CD4-positive, CD25-positive, alpha-beta regulatory T cell (primary cell): ENCODE results near the gene ABHD17A. TPM values are rescaled to one million over a fixed set of nuclear protein-coding genes. Genes with fewer than 3 reads are reported as not detected.

ENCODE experiments used
- ATAC-seq, 2 donors: fragments of 150-1000 bp; cut with Tn5 transposase; one replicate each; pipeline ENCODE4 v1.10.0; 2021; ENCODE audit warnings: low read depth in 2 of 2, moderate number of reproducible peaks in 2 of 2, moderate library complexity in 1 of 2
- DNase-seq, 3 donors: peaks; one replicate each; pipeline versions ENCODE4 v3.0.0 to v3.0.0-alpha.2; 2012 to 2022; ENCODE audit warnings: mixed read lengths in 1 of 3
- H3K27ac ChIP-seq: one replicate; pipeline ENCODE4 v1.7.0; 2013; ENCODE audit warnings: mild to moderate bottlenecking, low read length; ENCODE audit not compliant: insufficient read depth, poor library complexity, severe bottlenecking
- H3K27me3 ChIP-seq: one replicate; pipeline ENCODE4 v1.7.0; 2013; ENCODE audit warnings: low read length; ENCODE audit not compliant: control insufficient read depth, insufficient read depth
- H3K36me3 ChIP-seq: one replicate; pipeline ENCODE4 v1.7.0; 2013; ENCODE audit warnings: mild to moderate bottlenecking, low read length, moderate library complexity; ENCODE audit not compliant: control insufficient read depth, insufficient read depth
- H3K4me1 ChIP-seq: 2 replicates; pipeline ENCODE4 v1.7.0; 2013; ENCODE audit warnings: mild to moderate bottlenecking, low read length; ENCODE audit not compliant: insufficient read depth, control insufficient read depth, poor library complexity, severe bottlenecking
- H3K4me3 ChIP-seq: one replicate; pipeline ENCODE4 v1.7.0; 2013; ENCODE audit warnings: low read depth, mild to moderate bottlenecking, low read length, moderate library complexity
- H3K9me3 ChIP-seq, 2 experiments: 1 replicate in 1 of 2; 2 replicates in 1 of 2; pipeline ENCODE4 v1.7.0; 2013; ENCODE audit warnings: low read length in 2 of 2, mild to moderate bottlenecking in 1 of 2, moderate library complexity in 1 of 2; ENCODE audit not compliant: control insufficient read depth in 2 of 2
- H3K27ac Mint-ChIP-seq, 3 donors: one replicate each; pipeline ENCODE4 v1.8.0; 2020 to 2022; ENCODE audit warnings: mild to moderate bottlenecking in 3 of 3, mixed read lengths in 3 of 3, moderate library complexity in 2 of 3
- H3K27me3 Mint-ChIP-seq: one replicate; pipeline ENCODE4 v1.8.0; 2022; ENCODE audit warnings: mild to moderate bottlenecking, mixed read lengths
- H3K36me3 Mint-ChIP-seq: one replicate; pipeline ENCODE4 v1.8.0; 2020; ENCODE audit warnings: mixed read lengths
- H3K4me1 Mint-ChIP-seq, 4 donors: one replicate each; pipeline ENCODE4 v1.8.0; 2020 to 2022; ENCODE audit warnings: mixed read lengths in 4 of 4, mild to moderate bottlenecking in 1 of 4
- H3K4me3 Mint-ChIP-seq, 4 donors: one replicate each; pipeline ENCODE4 v1.8.0; 2020 to 2022; ENCODE audit warnings: mild to moderate bottlenecking in 4 of 4, mixed read lengths in 4 of 4, moderate library complexity in 3 of 4
- H3K9me3 Mint-ChIP-seq, 7 donors: one replicate each; pipeline ENCODE4 v1.8.0; 2020 to 2022; ENCODE audit warnings: mixed read lengths in 7 of 7, mild to moderate bottlenecking in 3 of 7, moderate library complexity in 2 of 7
- polyA plus RNA-seq, 4 donors: library from polyadenylated mRNA; unstranded; fragments of 300-500 nt; fragmentation: Illumina TruSeq; gene quantifications; one replicate each; pipeline ENCODE4 v1.2.3, GENCODE V29; 2021
- total RNA-seq: library from RNA; stranded (reverse); gene quantifications from one replicate; pipeline ENCODE4 v1.2.3, GENCODE V29; 2022

Gene ABHD17A
- total and polyA plus RNA-seq, 5 donors from 2014 or later: 139 to 202 (median 152) TPM

GRCh38 chr19:1909761-1910080, 24.4 kb upstream of the ABHD17A start:
- ATAC-seq: no peak
- H3K4me1 ChIP-seq: peaks cover 19% of the 10 kb centered on the region
- no peak overlapping the region for H3K4me3 ChIP-seq
- Mint-ChIP-seq H3K36me3 (peaks cover 3% of the 10 kb centered on the region), H3K9me3 (no peaks in the 10 kb centered on the region), H3K4me3 (peak overlapping the region in 2 of 4 donors; percentile 10 to 77), H3K4me1 (peaks cover 0 to 28% (median 4%) of the 10 kb centered on the region in 4 donors), H3K27ac (no peak overlapping the region), H3K27me3 (no peaks in the 10 kb centered on the region)
- peaks cover 3% of the 10 kb centered on the region for H3K36me3 ChIP-seq
- no peak for DNase-seq
- H3K9me3 ChIP-seq: no peaks in the 10 kb centered on the region
- H3K27me3 ChIP-seq: no peaks in the 10 kb centered on the region
- H3K27ac ChIP-seq: no peak overlapping the region

GRCh38 chr19:1908364-1908678, 23.0 kb upstream of the ABHD17A start:
- H3K4me1 Mint-ChIP-seq: peaks cover 0 to 35% (median 4%) of the 10 kb centered on the region in 4 donors
- H3K27ac Mint-ChIP-seq: no peak overlapping the region
- no peaks in the 10 kb centered on the region for H3K27me3 Mint-ChIP-seq
- H3K27ac ChIP-seq: no peak overlapping the region
- no peak for DNase-seq
- peaks cover 3% of the 10 kb centered on the region for H3K36me3 ChIP-seq
- H3K9me3 ChIP-seq: no peaks in the 10 kb centered on the region
- no peak overlapping the region for H3K4me3 ChIP-seq
- H3K36me3 Mint-ChIP-seq: peaks cover 1% of the 10 kb centered on the region
- H3K4me1 ChIP-seq: peaks cover 20% of the 10 kb centered on the region
- no peak for ATAC-seq
- peaks cover 0 to 2% (median 0%) of the 10 kb centered on the region in 7 donors for H3K9me3 Mint-ChIP-seq
- no peaks in the 10 kb centered on the region for H3K27me3 ChIP-seq
- H3K4me3 Mint-ChIP-seq: peak overlapping the region in 2 of 4 donors; percentile 47 to 64

- ATAC-seq: no peak
- Mint-ChIP-seq H3K36me3 (no peaks in the 10 kb centered on the region), H3K27ac (peak overlapping the region in 1 of 3 donors; percentile 9), H3K4me1 (peaks cover 0 to 39% (median 4%) of the 10 kb centered on the region in 4 donors), H3K27me3 (no peaks in the 10 kb centered on the region), H3K4me3 (peak overlapping the region in 1 of 4 donors; percentile 65), H3K9me3 (peaks cover 0 to 2% (median 0%) of the 10 kb centered on the region in 7 donors)
- Histone ChIP-seq H3K4me1 (peaks cover 20% of the 10 kb centered on the region), H3K36me3 (peaks cover 1% of the 10 kb centered on the region), H3K27ac (no peak overlapping the region), H3K27me3 (no peaks in the 10 kb centered on the region), H3K9me3 (no peaks in the 10 kb centered on the region), H3K4me3 (no peak overlapping the region)
- no peak for DNase-seq
Observed at GRCh38 chr19:1907563-1908363, 22.5 kb upstream of the ABHD17A start.

GRCh38 chr19:1906985-1907562, 21.8 kb upstream of the ABHD17A start:
- H3K4me1 Mint-ChIP-seq: peaks cover 0 to 39% (median 4%) of the 10 kb centered on the region in 4 donors
- no peaks in the 10 kb centered on the region for H3K27me3 ChIP-seq
- no peaks in the 10 kb centered on the region for H3K36me3 ChIP-seq
- H3K9me3 Mint-ChIP-seq: peaks cover 0 to 2% (median 0%) of the 10 kb centered on the region in 7 donors
- ATAC-seq (no peak), DNase-seq (no peak)
- H3K27me3 Mint-ChIP-seq: no peaks in the 10 kb centered on the region
- H3K4me1 ChIP-seq: peaks cover 20% of the 10 kb centered on the region
- H3K4me3 ChIP-seq: no peak overlapping the region
- no peaks in the 10 kb centered on the region for H3K36me3 Mint-ChIP-seq
- H3K4me3 Mint-ChIP-seq: peak overlapping the region in 3 of 4 donors; percentile 44 to 67 (median 65)
- H3K27ac Mint-ChIP-seq: no peak overlapping the region
- H3K9me3 ChIP-seq: no peaks in the 10 kb centered on the region
- H3K27ac ChIP-seq: no peak overlapping the region

- no peaks in the 10 kb centered on the region for H3K36me3 ChIP-seq
- H3K4me3 ChIP-seq: peak overlapping the region; percentile 77
- peak overlapping the region; percentile 92 to 97 (median 94) for H3K4me3 Mint-ChIP-seq
- H3K9me3 ChIP-seq: no peaks in the 10 kb centered on the region
- H3K4me1 Mint-ChIP-seq: peaks cover 0 to 39% (median 4%) of the 10 kb centered on the region in 4 donors
- peaks cover 16% of the 10 kb centered on the region for H3K4me1 ChIP-seq
- H3K27me3 ChIP-seq: no peaks in the 10 kb centered on the region
- H3K27me3 Mint-ChIP-seq: no peaks in the 10 kb centered on the region
- peak overlapping the region; percentile 60 to 92 (median 92) for H3K27ac Mint-ChIP-seq
- DNase-seq (no peak), ATAC-seq (no peak)
- peak overlapping the region; percentile 73 for H3K27ac ChIP-seq
- H3K36me3 Mint-ChIP-seq: no peaks in the 10 kb centered on the region
- H3K9me3 Mint-ChIP-seq: peaks cover 0 to 2% (median 0%) of the 10 kb centered on the region in 7 donors
Observed at GRCh38 chr19:1905863-1906375, 20.6 kb upstream of the ABHD17A start.

- peak within 1 kb of the TSS; percentile 92 to 97 (median 94) for H3K4me3 Mint-ChIP-seq
- ATAC-seq (peak; percentile 96 to 98), DNase-seq (peak; percentile 94 to 99 (median 97))
- H3K36me3 ChIP-seq: no peaks in the 10 kb centered on the region
- peak within 1 kb of the TSS; percentile 77 for H3K4me3 ChIP-seq
- peaks cover 0 to 2% (median 0%) of the 10 kb centered on the region in 7 donors for H3K9me3 Mint-ChIP-seq
- H3K27me3 ChIP-seq: no peaks in the 10 kb centered on the region
- no peaks in the 10 kb centered on the region for H3K27me3 Mint-ChIP-seq
- peak within 1 kb of the TSS; percentile 73 for H3K27ac ChIP-seq
- H3K36me3 Mint-ChIP-seq: no peaks in the 10 kb centered on the region
- peaks cover 0 to 38% (median 3%) of the 10 kb centered on the region in 4 donors for H3K4me1 Mint-ChIP-seq
- no peaks in the 10 kb centered on the region for H3K9me3 ChIP-seq
- peaks cover 16% of the 10 kb centered on the region for H3K4me1 ChIP-seq
- peak within 1 kb of the TSS; percentile 92 to 97 (median 92) for H3K27ac Mint-ChIP-seq
Observed at GRCh38 chr19:1905110-1905862, 20.0 kb upstream of the ABHD17A start, which contains the start of the genes ADAT3 and SCAMP4. TSS of gene ADAT3 (plus strand) at chr19:1905399. CDS start at chr19:1912048, 6,649 bp downstream. TSS of gene SCAMP4 (plus strand) at chr19:1905399. CDS start at chr19:1915020, 9,621 bp downstream.

- H3K4me1 Mint-ChIP-seq: peaks cover 0 to 33% (median 3%) of the 10 kb centered on the region in 4 donors
- H3K36me3 Mint-ChIP-seq: no peaks in the 10 kb centered on the region
- H3K27ac ChIP-seq: peak overlapping the region; percentile 73
- DNase-seq (no peak), ATAC-seq (no peak)
- peak overlapping the region; percentile 32 to 97 (median 84) for H3K4me3 Mint-ChIP-seq
- H3K27me3 ChIP-seq: no peaks in the 10 kb centered on the region
- H3K4me1 ChIP-seq: peaks cover 16% of the 10 kb centered on the region
- no peaks in the 10 kb centered on the region for H3K9me3 ChIP-seq
- H3K27me3 Mint-ChIP-seq: no peaks in the 10 kb centered on the region
- H3K27ac Mint-ChIP-seq: peak overlapping the region; percentile 79 to 97 (median 92)
- H3K36me3 ChIP-seq: no peaks in the 10 kb centered on the region
- H3K9me3 Mint-ChIP-seq: peaks cover 0 to 2% (median 0%) of the 10 kb centered on the region in 7 donors
- H3K4me3 ChIP-seq: no peak overlapping the region
Observed at GRCh38 chr19:1904860-1905109, 19.5 kb upstream of the ABHD17A start.
